Psoas muscle (tissue), 8 donors: ENCODE measurements around the gene HKDC1. TPM values are rescaled to one million over a fixed set of nuclear protein-coding genes. Genes with fewer than 3 reads are reported as not detected.

Experiments
- ATAC-seq, 4 donors: fragments of 200-7000 bp; cut with Tn5 transposase; one replicate each; pipeline ENCODE4 v1.9.1; 2020; ENCODE audit warnings: moderate library complexity in 3 of 4, mild to moderate bottlenecking in 2 of 4
- DNase-seq, 2 donors: peaks; one replicate each; pipeline ENCODE4 v3.0.0-alpha.2; 2020
- H3K27ac ChIP-seq: fragments of 200-600 bp; one replicate; pipeline ENCODE4 v1.8.0; 2022
- H3K27me3 ChIP-seq, 3 donors: fragments of 200-600 bp in 1 of 3; one replicate each; pipeline versions ENCODE4 v1.6.1 to v1.8.0; 2013 to 2022; ENCODE audit warnings: low read length in 2 of 3, mild to moderate bottlenecking in 2 of 3, moderate library complexity in 1 of 3; ENCODE audit not compliant: insufficient read depth in 3 of 3
- H3K36me3 ChIP-seq, 2 donors: fragments of 200-600 bp in 1 of 2; one replicate each; pipeline versions ENCODE4 v1.6.1 to v1.8.0; 2013 to 2022; ENCODE audit warnings: low read depth in 1 of 2, mild to moderate bottlenecking in 1 of 2, moderate library complexity in 1 of 2; ENCODE audit not compliant: insufficient read depth in 1 of 2
- H3K4me1 ChIP-seq: fragments of 200-600 bp; one replicate; pipeline ENCODE4 v1.8.0; 2022
- H3K4me3 ChIP-seq: fragments of 200-600 bp; one replicate; pipeline ENCODE4 v1.8.0; 2022; ENCODE audit warnings: mild to moderate bottlenecking
- H3K9me3 ChIP-seq: fragments of 200-600 bp; one replicate; pipeline ENCODE4 v1.8.0; 2022
- CTCF ChIP-seq: fragments of 200-600 bp; IDR thresholded peaks from one replicate; pipeline ENCODE4 v1.8.0; 2022; ENCODE audit warnings: antibody characterized with exemption
- WGBS, 3 donors: extraction: QIAGEN DNeasy Blood & Tissue Kit; methylation state at CpG; one replicate each; pipeline versions ENCODE4 v1.1.6 to v1.1.7; 2013; 5-methylcytosine and 5-hydroxymethylcytosine counted together
- intact Hi-C, 2 donors: fragments of 100-400 bp; cut with DNase I; formaldehyde crosslinking; loops; one replicate each; pipeline versions ENCODE4 v1.11.0 to v1.14.2; 2022
- polyA plus RNA-seq, 3 donors: library from polyadenylated mRNA; stranded (reverse); fragments of 200-250 nt; gene quantifications; one replicate each; pipeline ENCODE4 v1.2.3, GENCODE V29; 2013
- total RNA-seq, 4 donors: library from RNA; stranded (reverse); fragmentation: NEBNext Ultra II Directional in 2 of 4; extraction: Animal tissue kit (Norgen Biotek cat#: 25700) in 2 of 4; gene quantifications; one replicate each; pipeline versions ENCODE4 v1.2.1 to v1.2.4, GENCODE V29; 2021 to 2023
- donor health status: healthy with polysubstance abuse.
- donor health status: DM: no; HTN: no; CAD: no; lungs with moderate emphysema.
- donor health status: Bipolar disorder and iron deficiency.
- donor health status: healthy.
- donor health status: DM: yes; HTN: yes; CAD: no.
- donor health status: DM: no; HTN: no; CAD: no.
- donor health status: DM: no; HTN: no; CAD: no.
- donor health status: DM: yes; HTN: yes; CAD: no.

The HKDC1 gene
- total and polyA plus RNA-seq, 7 donors = 0.03 TPM; not detected in 5

- Histone ChIP-seq H3K4me3 (no peak overlapping the region), H3K27ac (no peak overlapping the region), H3K4me1 (no peaks in the 10 kb centered on the region), H3K36me3 (no peaks in the 10 kb centered on the region), H3K9me3 (no peaks in the 10 kb centered on the region), H3K27me3 (no peaks in the 10 kb centered on the region)
- no peak for TF ChIP-seq CTCF
- no peak for ATAC-seq
- intact Hi-C loops = no loop called here
- no peak for DNase-seq
- WGBS, 3 donors = 34 to 41% (median 35%) methylated on average over 10 of the region's 10 CpGs
Observed at GRCh38 chr10:69224862-69225657, 4.9 kb downstream of the HKDC1 start.

- no peaks in the 10 kb centered on the region for H3K9me3 ChIP-seq
- no peak overlapping the region for H3K4me3 ChIP-seq
- ATAC-seq = no peak
- WGBS, 3 donors = 64 to 73% (median 71%) methylated on average over 10 of the region's 10 CpGs
- no peak for TF ChIP-seq CTCF
- H3K4me1 ChIP-seq = no peaks in the 10 kb centered on the region
- DNase-seq = no peak
- intact Hi-C loops = no loop called here
- H3K36me3 ChIP-seq = no peaks in the 10 kb centered on the region
- no peak overlapping the region for H3K27ac ChIP-seq
- H3K27me3 ChIP-seq = no peaks in the 10 kb centered on the region
Observed at GRCh38 chr10:69225681-69226080, 5.5 kb downstream of the HKDC1 start.

- ATAC-seq (no peak), DNase-seq (no peak)
- 81 to 90% (median 85%) methylated on average over 14 of the region's 14 CpGs for WGBS, 3 donors
- H3K27ac ChIP-seq = no peak overlapping the region
- H3K4me3 ChIP-seq = no peak overlapping the region
- no peaks in the 10 kb centered on the region for H3K9me3 ChIP-seq
- no peaks in the 10 kb centered on the region for H3K36me3 ChIP-seq
- H3K4me1 ChIP-seq = no peaks in the 10 kb centered on the region
- intact Hi-C loops = no loop called here
- no peak for TF ChIP-seq CTCF
- no peaks in the 10 kb centered on the region for H3K27me3 ChIP-seq
Observed at GRCh38 chr10:69226919-69227450, 6.9 kb downstream of the HKDC1 start.

- no peak overlapping the region for H3K27ac ChIP-seq
- H3K4me1 ChIP-seq = no peaks in the 10 kb centered on the region
Observed at GRCh38 chr10:69228151-69228550, 8.0 kb downstream of the HKDC1 start.

More at GRCh38 chr10:69228151-69228550, 8.0 kb downstream of the HKDC1 start:
- no peaks in the 10 kb centered on the region for H3K9me3 ChIP-seq
- WGBS, 3 donors = 63 to 88% (median 88%) methylated on average over 2 of the region's 2 CpGs
- no peaks in the 10 kb centered on the region for H3K27me3 ChIP-seq
- no peak overlapping the region for H3K4me3 ChIP-seq
- ATAC-seq = no peak
- TF ChIP-seq CTCF = no peak
- no peak for DNase-seq
- H3K36me3 ChIP-seq = no peaks in the 10 kb centered on the region
- intact Hi-C loops = no loop called here
